HCT116 (cell line): ENCODE measurements around the gene SKI. TPM values are rescaled to one million over a fixed set of nuclear protein-coding genes. Genes with fewer than 3 reads are reported as not detected.
A peak's percentile ranks its signal among the peaks of the same experiment; 100 is the strongest.

Experiments
- ATAC-seq: fragments of 200-7000 bp; cut with Tn5 transposase; 2 replicates; pipeline ENCODE4 v1.9.1; 2020; ENCODE audit warnings: mild to moderate bottlenecking, moderate library complexity
- BruUV-seq: library from RNA; stranded (reverse); fragments of 400-500 nt; replicated peaks from 2 replicates; lab custom pipeline; 2021; lab: Mats Ljungman, UMichigan
- CTCF ChIA-PET: fragments of 300-600 bp; sonication (Branson Sonifier 250); formaldehyde crosslinking; loops from one replicate; lab custom pipeline; 2021; ENCODE audit warnings: antibody characterized with exemption; lab: Charles Lee
- POLR2A ChIA-PET: fragments of 300-600, 350-600 bp; sonication (Branson Sonifier 250); formaldehyde crosslinking; loops from one replicate; lab custom pipeline; 2021; ENCODE audit warnings: antibody characterized with exemption; lab: Charles Lee
- RAD21 ChIA-PET, 2 experiments: fragments of 300-600 bp; sonication (Branson Sonifier 250); formaldehyde crosslinking; loops; one replicate each; lab custom pipeline; 2023; ENCODE audit warnings: low total read pairs in 2 of 2; ENCODE audit not compliant: uncharacterized antibody in 2 of 2, unreplicated experiment in 2 of 2, low non-redundant PET in 1 of 2; lab: Charles Lee
- DNase-seq: peaks from one replicate; pipeline ENCODE4 v3.0.0-alpha.2; 2010; ENCODE audit warnings: low read depth, low spot score
- H2AFZ ChIP-seq: fragments of 200-600 bp; shearing (Covaris generic), sonication (generic); 2 replicates; pipeline ENCODE4 v1.6.1; 2017; ENCODE audit warnings: low read depth, mixed run types, mixed read lengths, antibody characterized with exemption, low read length; ENCODE audit not compliant: poor library complexity, severe bottlenecking
- H3K27ac ChIP-seq: 2 replicates; pipeline ENCODE4 v1.5.1; 2012; ENCODE audit warnings: low read depth, low read length
- H3K27me3 ChIP-seq: fragments of 200-600 bp; sonication (generic); 2 replicates; pipeline ENCODE4 v1.6.1; 2016; ENCODE audit warnings: mixed run types, low read length, mixed read lengths; ENCODE audit not compliant: insufficient read depth
- H3K36me3 ChIP-seq, 2 experiments: fragments of 200-500 bp in 1 of 2; fragments of 200-600 bp in 1 of 2; sonication (Bioruptor generic) in 1 of 2; sonication (generic) in 1 of 2; 2 replicates each; pipeline versions ENCODE4 v1.5.1 to v1.6.1; 2014 to 2016; ENCODE audit warnings: low read length in 2 of 2, inconsistent platforms in 1 of 2, mixed read lengths in 1 of 2, mixed run types in 1 of 2; ENCODE audit not compliant: insufficient read depth in 2 of 2, control insufficient read depth in 1 of 2
- H3K4me1 ChIP-seq, 2 experiments: fragments of 200-600 bp in 1 of 2; sonication (generic) in 1 of 2; 2 replicates each; pipeline versions ENCODE4 v1.5.1 to v1.6.1; 2012 to 2017; ENCODE audit warnings: low read length in 2 of 2, inconsistent platforms in 1 of 2, mild to moderate bottlenecking in 1 of 2, mixed read lengths in 1 of 2, mixed run types in 1 of 2, moderate library complexity in 1 of 2; ENCODE audit not compliant: insufficient read depth in 2 of 2, control insufficient read depth in 1 of 2
- H3K4me2 ChIP-seq: fragments of 200-600 bp; sonication (generic); 2 replicates; pipeline ENCODE4 v1.6.1; 2017; ENCODE audit warnings: mixed run types, low read length, mixed read lengths
- H3K4me3 ChIP-seq, 2 experiments: fragments of 200-600 bp in 1 of 2; sonication (generic) in 1 of 2; replicated peaks in 1 of 2; 2 replicates each; pipeline ENCODE4 v1.5.1; 2011 to 2016; ENCODE audit warnings: low read length in 2 of 2, control low read depth in 1 of 2, low read depth in 1 of 2, mild to moderate bottlenecking in 1 of 2, mixed read lengths in 1 of 2, mixed run types in 1 of 2
- H3K79me2 ChIP-seq: fragments of 200-600 bp; sonication (generic); 2 replicates; pipeline ENCODE4 v1.6.1; 2017; ENCODE audit warnings: mild to moderate bottlenecking, mixed run types, low read length, moderate library complexity, mixed read lengths; ENCODE audit not compliant: insufficient read depth
- H3K9ac ChIP-seq: fragments of 200-600 bp; sonication (generic); 2 replicates; pipeline ENCODE4 v1.6.1; 2016; ENCODE audit warnings: low read length, mixed read lengths
- H3K9me2 ChIP-seq: fragments of 200-600 bp; sonication (generic), shearing (Covaris generic); 2 replicates; pipeline ENCODE4 v1.6.1; 2017; ENCODE audit warnings: mixed run types, mild to moderate bottlenecking, moderate library complexity; ENCODE audit not compliant: insufficient read depth
- H3K9me3 ChIP-seq, 2 experiments: fragments of 200-500 bp in 1 of 2; fragments of 200-600 bp in 1 of 2; sonication (Bioruptor generic) in 1 of 2; sonication (generic) in 1 of 2; 2 replicates each; pipeline ENCODE4 v1.6.1; 2014 to 2017; ENCODE audit warnings: low read length in 2 of 2, mixed read lengths in 2 of 2, inconsistent platforms in 1 of 2, low read depth in 1 of 2, mild to moderate bottlenecking in 1 of 2, mixed run types in 1 of 2, moderate library complexity in 1 of 2; ENCODE audit not compliant: control insufficient read depth in 1 of 2, insufficient read depth in 1 of 2
- H4K20me1 ChIP-seq: fragments of 200-600 bp; sonication (generic), shearing (Covaris generic); 2 replicates; pipeline ENCODE4 v1.6.1; 2017; ENCODE audit warnings: mixed run types, mild to moderate bottlenecking, moderate library complexity; ENCODE audit not compliant: insufficient read depth
- CBX3 ChIP-seq: IDR thresholded peaks from 2 replicates; pipeline ENCODE4 v1.6.1; 2012; ENCODE audit warnings: low read depth
- CEBPB ChIP-seq: IDR thresholded peaks from 2 replicates; pipeline ENCODE4 v1.6.1; 2012; ENCODE audit warnings: low read depth
- ELF1 ChIP-seq: IDR thresholded peaks from 2 replicates; pipeline ENCODE4 v1.6.1; 2012; ENCODE audit warnings: low read depth, borderline replicate concordance
- FOSL1 ChIP-seq: IDR thresholded peaks from 2 replicates; pipeline ENCODE4 v1.6.1; 2012; ENCODE audit warnings: low read depth
- JUND ChIP-seq: IDR thresholded peaks from 2 replicates; pipeline ENCODE4 v1.6.1; 2012
- POLR2A ChIP-seq: IDR thresholded peaks from 2 replicates; pipeline ENCODE4 v1.7.0; 2011; ENCODE audit warnings: borderline replicate concordance; ENCODE audit not compliant: insufficient read depth, insufficient read length; ENCODE audit errors: extremely low read depth
- POLR2AphosphoS5 ChIP-seq: IDR thresholded peaks from 2 replicates; pipeline ENCODE4 v1.6.1; 2011; ENCODE audit warnings: mild to moderate bottlenecking, low read depth, low read length, moderate library complexity
- RAD21 ChIP-seq: IDR thresholded peaks from 2 replicates; pipeline ENCODE4 v1.6.1; 2012; ENCODE audit warnings: low read depth, mild to moderate bottlenecking
- SIN3A ChIP-seq: IDR thresholded peaks from 2 replicates; pipeline ENCODE4 v1.6.1; 2012; ENCODE audit warnings: low read depth
- SRF ChIP-seq: IDR thresholded peaks from 2 replicates; pipeline ENCODE4 v1.6.1; 2012; ENCODE audit warnings: low read depth
- TCF7L2 ChIP-seq: IDR thresholded peaks from 2 replicates; pipeline ENCODE4 v1.7.0; 2011; ENCODE audit warnings: borderline replicate concordance, inconsistent platforms; ENCODE audit not compliant: insufficient read depth, insufficient read length; ENCODE audit errors: extremely low read depth
- YY1 ChIP-seq: IDR thresholded peaks from 2 replicates; pipeline ENCODE4 v1.6.1; 2011; ENCODE audit warnings: low read length, low read depth, moderate library complexity, mild to moderate bottlenecking; ENCODE audit not compliant: insufficient replicate concordance; ENCODE audit errors: extremely low read depth
- ZFX ChIP-seq: fragments of 450-650 bp; IDR thresholded peaks from 2 replicates; pipeline ENCODE4 v1.6.1; 2017
- ZNF274 ChIP-seq: fragments of 200-500 bp; sonication (Bioruptor generic); IDR thresholded peaks from 2 replicates; pipeline ENCODE4 v1.6.1; 2014; ENCODE audit warnings: mild to moderate bottlenecking, low read depth, low read length, inconsistent platforms
- intact Hi-C: fragments of 100-400 bp; cut with micrococcal nuclease; formaldehyde crosslinking; loops from 2 replicates; pipeline ENCODE4 v1.10.0; 2022
- total RNA-seq: library from RNA; stranded (reverse); gene quantifications from one replicate; pipeline ENCODE4 v1.2.1, GENCODE V29; 2021; ENCODE audit not compliant: unreplicated experiment
- TF ChIP-seq, protein P1 (sequence below): IDR thresholded peaks from 2 replicates; pipeline ENCODE4 v1.6.1; 2011; ENCODE audit warnings: mild to moderate bottlenecking, low read length, moderate library complexity; ENCODE audit not compliant: insufficient replicate concordance; ENCODE audit errors: extremely low read depth
- TF ChIP-seq, protein P2 (sequence below), 3 experiments: fragments of 200-600 bp in 1 of 3; sonication (generic) in 1 of 3; IDR thresholded peaks in 2 of 3; conservative IDR thresholded peaks in 1 of 3; 2 replicates each; pipeline ENCODE4 v1.5.1; 2012 to 2017; ENCODE audit warnings: low read depth in 2 of 3, low read length in 2 of 3, antibody characterized with exemption in 1 of 3, borderline replicate concordance in 1 of 3, control low read depth in 1 of 3, mild to moderate bottlenecking in 1 of 3, mixed read lengths in 1 of 3, mixed run types in 1 of 3, moderate library complexity in 1 of 3; ENCODE audit not compliant: insufficient read depth in 1 of 3
- TF ChIP-seq, protein P3 (sequence below): IDR thresholded peaks from 2 replicates; pipeline ENCODE4 v1.6.1; 2012; ENCODE audit warnings: low read depth
- TF ChIP-seq, protein P4 (sequence below): IDR thresholded peaks from 2 replicates; pipeline ENCODE4 v1.6.1; 2012

The SKI gene
- total RNA-seq, 1 experiment from 2014 or later = 56.2 TPM

DNA sequence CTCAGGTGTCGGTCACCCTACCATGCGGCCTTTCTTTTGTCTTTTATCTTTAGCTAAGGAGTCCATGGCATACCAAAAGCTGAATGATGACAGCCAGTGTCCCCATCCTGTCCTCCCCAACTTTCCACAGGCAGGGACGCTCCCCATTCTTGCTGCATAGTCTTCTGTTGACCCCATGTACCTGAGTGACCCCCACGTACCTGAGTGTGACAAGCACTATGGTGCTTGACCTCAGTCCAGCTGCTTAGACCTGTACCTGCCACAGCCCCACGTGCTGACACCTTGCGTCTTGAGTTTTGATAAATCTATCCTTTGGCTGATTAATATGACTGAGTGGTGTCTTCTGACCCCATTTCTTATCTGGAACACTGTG lies 26.9 kb downstream of the SKI start:
- Histone ChIP-seq H2AFZ (no peak overlapping the region), H3K79me2 (peaks cover 100% of the 10 kb centered on the region), H3K27me3 (no peaks in the 10 kb centered on the region), H3K9me2 (no peaks in the 10 kb centered on the region), H3K36me3 (peaks cover 0 to 22% of the 10 kb centered on the region in 2 experiments; a peak in 1 of 4 replicates), H3K4me1 (peaks cover 0 to 26% of the 10 kb centered on the region in 2 experiments; a peak in 1 of 4 replicates), H3K9ac (no peak overlapping the region), H3K4me2 (peak overlapping the region; percentile 47), H3K9me3 (peaks cover 0 to 7% of the 10 kb centered on the region in 2 experiments; a peak in 1 of 4 replicates), H3K4me3 (no peak overlapping the region; a peak in 1 of 4 replicates), H3K27ac (peak overlapping the region; percentile 45), H4K20me1 (peaks cover 13% of the 10 kb centered on the region)
- BruUV-seq = no TSS peak
- no peak for TF ChIP-seq ELF1
- no peak for TF ChIP-seq SIN3A
- no peak for TF ChIP-seq POLR2AphosphoS5
- no peak for TF ChIP-seq POLR2A
- TF ChIP-seq, protein P1, sequence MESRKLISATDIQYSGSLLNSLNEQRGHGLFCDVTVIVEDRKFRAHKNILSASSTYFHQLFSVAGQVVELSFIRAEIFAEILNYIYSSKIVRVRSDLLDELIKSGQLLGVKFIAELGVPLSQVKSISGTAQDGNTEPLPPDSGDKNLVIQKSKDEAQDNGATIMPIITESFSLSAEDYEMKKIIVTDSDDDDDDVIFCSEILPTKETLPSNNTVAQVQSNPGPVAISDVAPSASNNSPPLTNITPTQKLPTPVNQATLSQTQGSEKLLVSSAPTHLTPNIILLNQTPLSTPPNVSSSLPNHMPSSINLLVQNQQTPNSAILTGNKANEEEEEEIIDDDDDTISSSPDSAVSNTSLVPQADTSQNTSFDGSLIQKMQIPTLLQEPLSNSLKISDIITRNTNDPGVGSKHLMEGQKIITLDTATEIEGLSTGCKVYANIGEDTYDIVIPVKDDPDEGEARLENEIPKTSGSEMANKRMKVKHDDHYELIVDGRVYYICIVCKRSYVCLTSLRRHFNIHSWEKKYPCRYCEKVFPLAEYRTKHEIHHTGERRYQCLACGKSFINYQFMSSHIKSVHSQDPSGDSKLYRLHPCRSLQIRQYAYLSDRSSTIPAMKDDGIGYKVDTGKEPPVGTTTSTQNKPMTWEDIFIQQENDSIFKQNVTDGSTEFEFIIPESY = no peak
- TF ChIP-seq ZFX = no peak
- TF ChIP-seq YY1 = no peak
- TF ChIP-seq, protein P2, sequence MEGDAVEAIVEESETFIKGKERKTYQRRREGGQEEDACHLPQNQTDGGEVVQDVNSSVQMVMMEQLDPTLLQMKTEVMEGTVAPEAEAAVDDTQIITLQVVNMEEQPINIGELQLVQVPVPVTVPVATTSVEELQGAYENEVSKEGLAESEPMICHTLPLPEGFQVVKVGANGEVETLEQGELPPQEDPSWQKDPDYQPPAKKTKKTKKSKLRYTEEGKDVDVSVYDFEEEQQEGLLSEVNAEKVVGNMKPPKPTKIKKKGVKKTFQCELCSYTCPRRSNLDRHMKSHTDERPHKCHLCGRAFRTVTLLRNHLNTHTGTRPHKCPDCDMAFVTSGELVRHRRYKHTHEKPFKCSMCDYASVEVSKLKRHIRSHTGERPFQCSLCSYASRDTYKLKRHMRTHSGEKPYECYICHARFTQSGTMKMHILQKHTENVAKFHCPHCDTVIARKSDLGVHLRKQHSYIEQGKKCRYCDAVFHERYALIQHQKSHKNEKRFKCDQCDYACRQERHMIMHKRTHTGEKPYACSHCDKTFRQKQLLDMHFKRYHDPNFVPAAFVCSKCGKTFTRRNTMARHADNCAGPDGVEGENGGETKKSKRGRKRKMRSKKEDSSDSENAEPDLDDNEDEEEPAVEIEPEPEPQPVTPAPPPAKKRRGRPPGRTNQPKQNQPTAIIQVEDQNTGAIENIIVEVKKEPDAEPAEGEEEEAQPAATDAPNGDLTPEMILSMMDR (IDR thresholded peaks at IDR 0.05 in 2 of 3, conservative IDR thresholded peaks at IDR 0.05 in 1 of 3; ENCODE audit: borderline replicate concordance in 1 of 3, insufficient read depth in 1 of 3, low read depth in 2 of 3, low read length in 2 of 3) = no peak
- TF ChIP-seq TCF7L2 = no peak
- no peak for TF ChIP-seq FOSL1
- no peak for TF ChIP-seq CBX3
- TF ChIP-seq JUND = no peak
- TF ChIP-seq CEBPB = no peak
- TF ChIP-seq RAD21 = no peak
- no peak for TF ChIP-seq SRF
- TF ChIP-seq, protein P3, sequence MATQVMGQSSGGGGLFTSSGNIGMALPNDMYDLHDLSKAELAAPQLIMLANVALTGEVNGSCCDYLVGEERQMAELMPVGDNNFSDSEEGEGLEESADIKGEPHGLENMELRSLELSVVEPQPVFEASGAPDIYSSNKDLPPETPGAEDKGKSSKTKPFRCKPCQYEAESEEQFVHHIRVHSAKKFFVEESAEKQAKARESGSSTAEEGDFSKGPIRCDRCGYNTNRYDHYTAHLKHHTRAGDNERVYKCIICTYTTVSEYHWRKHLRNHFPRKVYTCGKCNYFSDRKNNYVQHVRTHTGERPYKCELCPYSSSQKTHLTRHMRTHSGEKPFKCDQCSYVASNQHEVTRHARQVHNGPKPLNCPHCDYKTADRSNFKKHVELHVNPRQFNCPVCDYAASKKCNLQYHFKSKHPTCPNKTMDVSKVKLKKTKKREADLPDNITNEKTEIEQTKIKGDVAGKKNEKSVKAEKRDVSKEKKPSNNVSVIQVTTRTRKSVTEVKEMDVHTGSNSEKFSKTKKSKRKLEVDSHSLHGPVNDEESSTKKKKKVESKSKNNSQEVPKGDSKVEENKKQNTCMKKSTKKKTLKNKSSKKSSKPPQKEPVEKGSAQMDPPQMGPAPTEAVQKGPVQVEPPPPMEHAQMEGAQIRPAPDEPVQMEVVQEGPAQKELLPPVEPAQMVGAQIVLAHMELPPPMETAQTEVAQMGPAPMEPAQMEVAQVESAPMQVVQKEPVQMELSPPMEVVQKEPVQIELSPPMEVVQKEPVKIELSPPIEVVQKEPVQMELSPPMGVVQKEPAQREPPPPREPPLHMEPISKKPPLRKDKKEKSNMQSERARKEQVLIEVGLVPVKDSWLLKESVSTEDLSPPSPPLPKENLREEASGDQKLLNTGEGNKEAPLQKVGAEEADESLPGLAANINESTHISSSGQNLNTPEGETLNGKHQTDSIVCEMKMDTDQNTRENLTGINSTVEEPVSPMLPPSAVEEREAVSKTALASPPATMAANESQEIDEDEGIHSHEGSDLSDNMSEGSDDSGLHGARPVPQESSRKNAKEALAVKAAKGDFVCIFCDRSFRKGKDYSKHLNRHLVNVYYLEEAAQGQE = no peak
- TF ChIP-seq ZNF274 = no peak
- TF ChIP-seq, protein P4, sequence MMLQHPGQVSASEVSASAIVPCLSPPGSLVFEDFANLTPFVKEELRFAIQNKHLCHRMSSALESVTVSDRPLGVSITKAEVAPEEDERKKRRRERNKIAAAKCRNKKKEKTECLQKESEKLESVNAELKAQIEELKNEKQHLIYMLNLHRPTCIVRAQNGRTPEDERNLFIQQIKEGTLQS = no peak
- RAD21 ChIA-PET = no interaction called here
- ATAC-seq = no peak
- intact Hi-C loops = no loop called here
- DNase-seq = no peak
- CTCF ChIA-PET = no interaction called here
- POLR2A ChIA-PET = interaction anchor here (1.4 kb wide), 1 partner anchor 56 kb away, joined by 4 read pairs; no protein-coding TSS in a partner anchor
